Measurements from ENCODE around the gene PDGFC. TPM values are rescaled to one million over a fixed set of nuclear protein-coding genes. Genes with fewer than 3 reads are reported as not detected.

The PDGFC gene
- total and polyA plus RNA-seq, 2 of the 8 experiments (the other 6 are each of a cell fraction or from before 2014, with no cell fraction given), result 0.65 to 2.7 TPM

DNA sequence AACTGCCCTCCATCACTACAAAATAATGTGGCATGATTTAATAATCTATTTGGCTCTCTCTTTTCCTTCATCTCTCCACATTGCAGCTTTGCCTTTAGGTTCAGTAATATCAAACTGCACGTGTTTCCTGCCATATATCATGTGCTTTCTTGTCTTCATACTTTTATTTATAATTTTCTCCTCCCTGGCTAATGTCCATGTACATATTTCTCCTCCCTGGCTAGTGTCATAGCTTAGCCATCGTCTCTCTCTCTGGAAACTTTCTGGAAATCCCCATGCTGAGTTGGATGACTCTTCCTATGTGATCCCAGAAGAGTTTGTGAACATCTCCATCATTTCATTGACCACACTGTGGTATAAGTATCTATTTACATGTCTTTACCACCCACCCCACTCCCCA, 21.3 kb upstream of the PDGFC start:
- Histone ChIP-seq H2AFZ (ENCODE audit: low read length) (no peak overlapping the region), H3K56ac (replicated peaks; ENCODE audit: insufficient read length, low read depth, low read length) (no peak overlapping the region)
- CTCF ChIA-PET (ENCODE audit: partially characterized antibody), result interaction anchor here (1.3 kb wide), 1 partner anchor 9 kb away, joined by 4 read pairs; no protein-coding TSS in a partner anchor

More for the DNA sequence above, 21.3 kb upstream of the PDGFC start:
- Histone ChIP-seq H2BK15ac (ENCODE audit: low read length) (no peak overlapping the region), H2BK120ac (replicated peaks; ENCODE audit: low read depth, low read length) (no peak overlapping the region), H4K8ac (ENCODE audit: extremely low read depth, insufficient read depth, low read length) (no peak overlapping the region), H3K27me3 (replicated peaks in 1 of 4; ENCODE audit: control insufficient read depth in 3 of 4, extremely low read depth in 1 of 4, insufficient read depth in 3 of 4, low read length in 3 of 4) (no peaks in the 10 kb centered on the region), H3K4ac (replicated peaks; ENCODE audit: insufficient read length, low read depth, low read length) (no peak overlapping the region), H2BK20ac (ENCODE audit: low read length) (no peak overlapping the region), H2AK5ac (ENCODE audit: low read depth, low read length) (no peak overlapping the region), H3K9me3 (ENCODE audit: insufficient read depth in 2 of 2, low read depth in 1 of 2, low read length in 1 of 2) (peaks cover 14 to 22% of the 10 kb centered on the region in 2 experiments), H3K79me1 (ENCODE audit: low read depth, low read length) (no peaks in the 10 kb centered on the region), H2BK12ac (ENCODE audit: low read depth, low read length) (no peak overlapping the region), H3K9ac (replicated peaks in 1 of 4; ENCODE audit: extremely low read depth in 1 of 4, low read depth in 3 of 4, low read length in 3 of 4) (no peak overlapping the region), H3K18ac (ENCODE audit: extremely low read depth, low read length) (no peak overlapping the region), H3K23me2 (ENCODE audit: low read depth, low read length) (no peaks in the 10 kb centered on the region), H3K14ac (ENCODE audit: insufficient read length) (no peak overlapping the region), H3K4me3 (ENCODE audit: extremely low read depth in 1 of 4, insufficient read depth in 2 of 4, low read depth in 3 of 4, low read length in 4 of 4) (no peak overlapping the region), H3K4me1 (replicated peaks in 1 of 4; ENCODE audit: control insufficient read depth in 3 of 4, insufficient read depth in 4 of 4, low read length in 3 of 4) (no peaks in the 10 kb centered on the region), H3K79me2 (ENCODE audit: control insufficient read depth in 1 of 2, insufficient read depth in 2 of 2, low read length in 2 of 2) (no peaks in the 10 kb centered on the region), H3K4me2 (ENCODE audit: insufficient read depth in 1 of 2, low read depth in 2 of 2, low read length in 2 of 2) (no peak overlapping the region), H3K23ac (ENCODE audit: insufficient read length) (no peak overlapping the region), H4K5ac (ENCODE audit: insufficient read length, low read depth, low read length) (no peak overlapping the region), H3K27ac (ENCODE audit: low read depth, low read length) (no peak overlapping the region), H4K91ac (replicated peaks; ENCODE audit: insufficient read length, low read length) (no peak overlapping the region), H3K36me3 (ENCODE audit: control insufficient read depth in 2 of 4, insufficient read depth in 4 of 4, low read length in 3 of 4) (no peaks in the 10 kb centered on the region; a peak in 2 of 8 replicates), H4K20me1 (replicated peaks in 1 of 2; ENCODE audit: control insufficient read depth in 1 of 2, insufficient read depth in 2 of 2, low read length in 2 of 2) (no peaks in the 10 kb centered on the region), H2BK5ac (ENCODE audit: low read depth, low read length) (no peak overlapping the region)
- FAIRE-seq (no peak), DNase-seq (ENCODE audit: low read depth in 1 of 2, low spot score in 2 of 2) (no peak)
- POLR2A ChIA-PET (ENCODE audit: partially characterized antibody), result no interaction called here
- WGBS, 2 experiments (ENCODE audit: extremely low coverage in 1 of 2, insufficient coverage in 1 of 2, insufficient read length in 1 of 2, insufficient replicate concordance in 2 of 2, low coverage in 1 of 2, low lambda C conversion rate in 2 of 2, missing lambda C conversion rate in 1 of 2), result 81% methylated on average over 2 of the region's 2 CpGs; no CpG with 5 or more reads in 1 of the 2 experiments
- no peak for TF ChIP-seq GABPA (IDR thresholded peaks at IDR 0.05; ENCODE audit: borderline replicate concordance, insufficient read depth, low read length)
